SK-N-SH treated with all-trans-retinoic acid at 6 μM for 48 hours (cell line): Measurements from ENCODE around the gene CHRNG.

Source experiments
- ATAC-seq: fragments of 200-7000 bp; cut with Tn5 transposase; 3 replicates; pipeline ENCODE4 v1.9.1; 2020; ENCODE audit warnings: mild to moderate bottlenecking, moderate library complexity
- ARNTL ChIP-seq: fragments of 450-650 bp; formaldehyde crosslinking; IDR thresholded peaks from 2 replicates; pipeline ENCODE4 v1.5.0; 2020; ENCODE audit warnings: low read depth, mild to moderate bottlenecking, moderate library complexity, borderline replicate concordance
- BACH2 ChIP-seq: fragments of 250-450 bp; sonication (Bioruptor Pico); IDR thresholded peaks from 2 replicates; pipeline ENCODE4 v1.9.0; 2021; ENCODE audit warnings: mild to moderate bottlenecking, borderline replicate concordance
- CREB5 ChIP-seq: fragments of 250-450 bp; sonication (Bioruptor Pico); IDR thresholded peaks from 2 replicates; pipeline ENCODE4 v1.5.1; 2020; ENCODE audit warnings: low read depth, mild to moderate bottlenecking, moderate library complexity
- CSDC2 ChIP-seq: fragments of 250-450 bp; sonication (Bioruptor Pico); IDR thresholded peaks from 2 replicates; pipeline ENCODE4 v1.5.0; 2020; ENCODE audit warnings: mild to moderate bottlenecking, moderate library complexity
- ESRRG ChIP-seq: fragments of 250-450 bp; sonication (Bioruptor Pico); IDR thresholded peaks from 2 replicates; pipeline ENCODE4 v1.6.1; 2021; ENCODE audit warnings: mild to moderate bottlenecking
- ISL1 ChIP-seq: fragments of 250-450 bp; sonication (Bioruptor Pico); IDR thresholded peaks from 2 replicates; pipeline ENCODE4 v2.1.2; 2022; ENCODE audit warnings: mild to moderate bottlenecking, moderate library complexity
- OSR1 ChIP-seq: fragments of 250-450 bp; sonication (Bioruptor Pico); IDR thresholded peaks from 2 replicates; pipeline ENCODE4 v1.8.0; 2022; ENCODE audit warnings: moderate library complexity, mild to moderate bottlenecking, inconsistent platforms
- PATZ1 ChIP-seq: fragments of 250-450 bp; sonication (Bioruptor Pico); IDR thresholded peaks from 2 replicates; pipeline ENCODE4 v1.8.0; 2020; ENCODE audit warnings: mild to moderate bottlenecking, moderate library complexity, borderline replicate concordance
- POU6F1 ChIP-seq: fragments of 250-450 bp; sonication (Bioruptor Pico); IDR thresholded peaks from 2 replicates; pipeline ENCODE4 v1.8.0; 2021; ENCODE audit warnings: low read depth, mild to moderate bottlenecking, moderate library complexity, borderline replicate concordance
- PPARA ChIP-seq: fragments of 250-450 bp; sonication (Bioruptor Pico); IDR thresholded peaks from 2 replicates; pipeline ENCODE4 v1.5.0; 2020; ENCODE audit warnings: mild to moderate bottlenecking, borderline replicate concordance
- SNAI2 ChIP-seq: fragments of 250-450 bp; sonication (Bioruptor Pico); IDR thresholded peaks from 2 replicates; pipeline ENCODE4 v1.5.0; 2020; ENCODE audit warnings: mild to moderate bottlenecking, moderate library complexity
- TCF4 ChIP-seq: fragments of 250-450 bp; sonication (Bioruptor Pico); IDR thresholded peaks from 2 replicates; pipeline ENCODE4 v1.8.0; 2021; ENCODE audit warnings: mild to moderate bottlenecking, moderate library complexity, borderline replicate concordance
- ZC3H10 ChIP-seq: fragments of 250-450 bp; sonication (Bioruptor Pico); IDR thresholded peaks from 2 replicates; pipeline ENCODE4 v1.5.1; 2021; ENCODE audit warnings: mild to moderate bottlenecking, moderate library complexity
- ZFP3 ChIP-seq: fragments of 250-450 bp; sonication (Bioruptor Pico); IDR thresholded peaks from 2 replicates; pipeline ENCODE4 v1.5.0; 2020; ENCODE audit warnings: mild to moderate bottlenecking, moderate library complexity
- ZFP30 ChIP-seq: fragments of 450-650 bp; formaldehyde crosslinking; IDR thresholded peaks from 2 replicates; pipeline ENCODE4 v1.5.0; 2022; ENCODE audit warnings: mild to moderate bottlenecking, moderate library complexity
- ZNF565 ChIP-seq: fragments of 450-650 bp; formaldehyde crosslinking; conservative IDR thresholded peaks from 2 replicates; pipeline ENCODE4 v1.5.0; 2020; ENCODE audit warnings: low read depth, mild to moderate bottlenecking, moderate library complexity
- ZNF70 ChIP-seq: fragments of 450-650 bp; formaldehyde crosslinking; IDR thresholded peaks from 2 replicates; pipeline ENCODE4 v1.5.0; 2020; ENCODE audit warnings: mild to moderate bottlenecking, moderate library complexity
- ZNF8 ChIP-seq: fragments of 450-650 bp; formaldehyde crosslinking; IDR thresholded peaks from 2 replicates; pipeline ENCODE4 v1.5.0; 2020; ENCODE audit warnings: mild to moderate bottlenecking, moderate library complexity
- TF ChIP-seq, protein P1 (sequence below): fragments of 250-450 bp; sonication (Bioruptor Pico); IDR thresholded peaks from 2 replicates; pipeline ENCODE4 v1.5.0; 2020; ENCODE audit warnings: mild to moderate bottlenecking, moderate library complexity
- TF ChIP-seq, protein P2 (sequence below): fragments of 250-450 bp; sonication (Bioruptor Pico); IDR thresholded peaks from 2 replicates; pipeline ENCODE4 v1.5.1; 2021; ENCODE audit warnings: mild to moderate bottlenecking, moderate library complexity

Gene CHRNG

DNA sequence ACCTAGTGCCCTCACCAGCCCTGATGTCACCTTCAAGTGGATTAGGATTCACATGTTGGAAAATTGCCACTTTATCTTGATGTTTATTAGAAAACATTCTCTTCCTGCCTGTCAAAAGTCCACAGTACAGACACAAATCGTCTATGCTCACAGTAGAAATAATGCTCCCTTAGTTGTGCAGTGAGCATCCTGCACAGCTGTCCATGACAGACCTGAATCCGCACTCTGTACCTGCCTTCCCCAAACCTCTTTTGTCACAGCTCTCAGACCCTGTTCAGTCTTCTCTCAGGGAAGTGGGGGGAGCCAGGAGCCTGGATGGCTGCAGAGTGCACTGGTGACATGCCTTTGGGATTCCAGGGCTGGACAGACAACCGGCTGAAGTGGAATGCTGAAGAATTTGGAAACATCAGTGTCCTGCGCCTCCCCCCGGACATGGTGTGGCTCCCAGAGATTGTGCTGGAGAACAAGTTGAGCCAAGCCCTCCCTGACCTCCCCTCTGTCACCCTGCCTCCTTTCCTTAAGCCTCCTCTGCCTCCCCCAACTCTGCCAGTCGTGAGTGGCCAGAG, 11.5 kb upstream of the CHRNG start (continued):
- no peak for TF ChIP-seq PATZ1
- TF ChIP-seq ESRRG (CRISPR knock-in tag): no peak
- no peak for TF ChIP-seq TCF4 (CRISPR knock-in tag)
- no peak for TF ChIP-seq PPARA
- TF ChIP-seq CSDC2 (CRISPR knock-in tag): no peak

- no peak for ATAC-seq
- no peak for TF ChIP-seq ESRRG (CRISPR knock-in tag)
- no peak for TF ChIP-seq ARNTL (CRISPR knock-in tag)
- TF ChIP-seq ZFP30 (CRISPR knock-in tag): no peak
- TF ChIP-seq ZC3H10 (CRISPR knock-in tag): no peak
- TF ChIP-seq ZNF565 (CRISPR knock-in tag): no peak
- no peak for TF ChIP-seq ZFP3 (CRISPR knock-in tag)
Measured at GRCh38 chr2:232528746-232529460, 10.6 kb upstream of the CHRNG start.

DNA sequence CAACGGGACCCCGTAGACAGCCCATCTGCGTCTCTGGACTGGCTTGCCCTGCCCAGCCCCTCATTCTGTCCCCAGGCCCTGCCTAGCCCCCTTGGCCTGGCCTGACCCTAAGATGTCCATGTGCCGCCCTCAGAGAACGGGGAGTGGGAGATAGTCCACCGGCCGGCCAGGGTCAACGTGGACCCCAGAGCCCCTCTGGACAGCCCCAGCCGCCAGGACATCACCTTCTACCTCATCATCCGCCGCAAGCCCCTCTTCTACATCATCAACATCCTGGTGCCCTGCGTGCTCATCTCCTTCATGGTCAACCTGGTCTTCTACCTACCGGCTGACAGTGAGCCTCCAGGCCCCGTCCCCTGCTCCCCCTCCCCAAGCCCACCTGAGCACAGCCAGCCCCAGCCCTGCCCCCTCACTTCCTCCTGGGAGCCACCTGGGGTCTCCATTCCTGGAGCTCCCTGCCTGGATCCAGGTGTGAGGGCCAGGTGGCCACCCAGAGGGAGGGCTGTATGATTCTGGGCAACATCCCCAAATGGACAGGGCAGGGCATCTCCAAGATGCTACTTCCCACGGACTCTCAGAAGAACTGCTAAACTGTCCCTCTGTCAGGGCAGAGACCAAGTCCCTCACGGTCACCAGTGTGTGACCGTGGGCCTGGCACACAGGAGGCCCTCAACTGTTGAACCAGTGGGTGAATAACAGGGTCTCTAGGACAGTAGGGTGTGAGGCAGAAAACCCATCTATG, 9.5 kb upstream of the CHRNG start:
- no peak for ATAC-seq
- TF ChIP-seq PPARA (no peak), ESRRG (CRISPR knock-in tag) (no peak), CSDC2 (CRISPR knock-in tag) (no peak), ZFP30 (CRISPR knock-in tag) (no peak), TCF4 (CRISPR knock-in tag) (no peak), ZNF565 (CRISPR knock-in tag) (no peak), ARNTL (CRISPR knock-in tag) (no peak)
- TF ChIP-seq, protein P1, sequence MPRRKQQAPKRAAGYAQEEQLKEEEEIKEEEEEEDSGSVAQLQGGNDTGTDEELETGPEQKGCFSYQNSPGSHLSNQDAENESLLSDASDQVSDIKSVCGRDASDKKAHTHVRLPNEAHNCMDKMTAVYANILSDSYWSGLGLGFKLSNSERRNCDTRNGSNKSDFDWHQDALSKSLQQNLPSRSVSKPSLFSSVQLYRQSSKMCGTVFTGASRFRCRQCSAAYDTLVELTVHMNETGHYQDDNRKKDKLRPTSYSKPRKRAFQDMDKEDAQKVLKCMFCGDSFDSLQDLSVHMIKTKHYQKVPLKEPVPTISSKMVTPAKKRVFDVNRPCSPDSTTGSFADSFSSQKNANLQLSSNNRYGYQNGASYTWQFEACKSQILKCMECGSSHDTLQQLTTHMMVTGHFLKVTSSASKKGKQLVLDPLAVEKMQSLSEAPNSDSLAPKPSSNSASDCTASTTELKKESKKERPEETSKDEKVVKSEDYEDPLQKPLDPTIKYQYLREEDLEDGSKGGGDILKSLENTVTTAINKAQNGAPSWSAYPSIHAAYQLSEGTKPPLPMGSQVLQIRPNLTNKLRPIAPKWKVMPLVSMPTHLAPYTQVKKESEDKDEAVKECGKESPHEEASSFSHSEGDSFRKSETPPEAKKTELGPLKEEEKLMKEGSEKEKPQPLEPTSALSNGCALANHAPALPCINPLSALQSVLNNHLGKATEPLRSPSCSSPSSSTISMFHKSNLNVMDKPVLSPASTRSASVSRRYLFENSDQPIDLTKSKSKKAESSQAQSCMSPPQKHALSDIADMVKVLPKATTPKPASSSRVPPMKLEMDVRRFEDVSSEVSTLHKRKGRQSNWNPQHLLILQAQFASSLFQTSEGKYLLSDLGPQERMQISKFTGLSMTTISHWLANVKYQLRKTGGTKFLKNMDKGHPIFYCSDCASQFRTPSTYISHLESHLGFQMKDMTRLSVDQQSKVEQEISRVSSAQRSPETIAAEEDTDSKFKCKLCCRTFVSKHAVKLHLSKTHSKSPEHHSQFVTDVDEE (CRISPR knock-in tag): no peak

- no peak for ATAC-seq
- no peak for TF ChIP-seq TCF4 (CRISPR knock-in tag)
- no peak for TF ChIP-seq SNAI2 (CRISPR knock-in tag)
- TF ChIP-seq, protein P1 (CRISPR knock-in tag): no peak
- TF ChIP-seq ZNF70 (CRISPR knock-in tag): no peak
- TF ChIP-seq, protein P2, sequence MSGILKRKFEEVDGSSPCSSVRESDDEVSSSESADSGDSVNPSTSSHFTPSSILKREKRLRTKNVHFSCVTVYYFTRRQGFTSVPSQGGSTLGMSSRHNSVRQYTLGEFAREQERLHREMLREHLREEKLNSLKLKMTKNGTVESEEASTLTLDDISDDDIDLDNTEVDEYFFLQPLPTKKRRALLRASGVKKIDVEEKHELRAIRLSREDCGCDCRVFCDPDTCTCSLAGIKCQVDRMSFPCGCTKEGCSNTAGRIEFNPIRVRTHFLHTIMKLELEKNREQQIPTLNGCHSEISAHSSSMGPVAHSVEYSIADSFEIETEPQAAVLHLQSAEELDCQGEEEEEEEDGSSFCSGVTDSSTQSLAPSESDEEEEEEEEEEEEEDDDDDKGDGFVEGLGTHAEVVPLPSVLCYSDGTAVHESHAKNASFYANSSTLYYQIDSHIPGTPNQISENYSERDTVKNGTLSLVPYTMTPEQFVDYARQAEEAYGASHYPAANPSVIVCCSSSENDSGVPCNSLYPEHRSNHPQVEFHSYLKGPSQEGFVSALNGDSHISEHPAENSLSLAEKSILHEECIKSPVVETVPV (CRISPR knock-in tag): no peak
- TF ChIP-seq CREB5 (CRISPR knock-in tag): no peak
- TF ChIP-seq ZNF565 (CRISPR knock-in tag): no peak
- TF ChIP-seq OSR1 (CRISPR knock-in tag): no peak
- TF ChIP-seq PPARA: no peak
- no peak for TF ChIP-seq BACH2 (CRISPR knock-in tag)
- no peak for TF ChIP-seq ARNTL (CRISPR knock-in tag)
- TF ChIP-seq ESRRG (CRISPR knock-in tag): no peak
- no peak for TF ChIP-seq ZNF8 (CRISPR knock-in tag)
- TF ChIP-seq ISL1 (CRISPR knock-in tag): no peak
- TF ChIP-seq POU6F1 (CRISPR knock-in tag): no peak
Measured at GRCh38 chr2:232530626-232531260, 8.7 kb upstream of the CHRNG start.
